Activated CD4-positive, alpha-beta T cell treated with anti-CD3 and anti-CD28 coated beads for 1 hour (primary cell): ENCODE data around the gene PTPRT.

Experiments
- DNase-seq: peaks from one replicate; pipeline ENCODE4 v3.0.0-alpha.2; 2020

Gene PTPRT

DNA sequence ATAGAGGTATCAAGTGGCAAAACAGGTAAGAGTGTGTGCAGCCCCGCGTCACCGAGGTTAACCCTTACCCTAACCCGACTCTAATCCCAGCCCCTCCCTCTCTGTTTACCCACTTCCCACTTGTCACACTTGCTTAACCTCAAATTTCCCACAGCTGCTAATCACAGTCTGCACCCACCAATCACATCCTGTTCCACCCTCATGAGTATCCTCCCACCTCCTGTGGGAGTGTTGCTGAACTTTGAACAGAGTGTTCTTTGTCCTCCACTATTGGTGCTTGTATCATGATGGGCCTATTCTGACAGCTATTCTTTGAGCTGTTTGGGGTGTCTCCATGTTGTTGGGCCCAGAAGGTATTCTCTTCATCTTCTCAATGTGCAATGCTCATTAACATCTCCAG is 487.8 kb downstream of the PTPRT start:
- DNase-seq, result no peak

DNA sequence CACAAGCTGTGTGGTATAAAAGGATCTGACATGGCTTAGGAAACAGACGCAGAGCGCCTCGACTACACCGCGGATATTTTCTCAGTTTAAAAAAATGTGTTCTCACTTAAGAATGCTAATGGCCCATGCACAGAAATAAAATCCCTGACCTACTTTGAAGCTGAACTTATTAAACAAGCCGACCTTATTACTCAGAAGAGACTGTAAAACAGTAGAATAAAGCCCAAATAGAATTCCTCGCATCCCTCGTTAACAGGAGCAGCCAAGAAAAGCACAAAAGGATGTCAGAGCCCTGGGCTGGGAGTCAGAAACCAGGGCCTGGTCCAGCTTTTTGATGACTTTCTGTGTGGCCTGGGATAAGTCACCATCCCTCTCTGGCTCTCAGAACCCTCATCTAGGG is 489.3 kb downstream of the PTPRT start:
- no peak for DNase-seq

DNA sequence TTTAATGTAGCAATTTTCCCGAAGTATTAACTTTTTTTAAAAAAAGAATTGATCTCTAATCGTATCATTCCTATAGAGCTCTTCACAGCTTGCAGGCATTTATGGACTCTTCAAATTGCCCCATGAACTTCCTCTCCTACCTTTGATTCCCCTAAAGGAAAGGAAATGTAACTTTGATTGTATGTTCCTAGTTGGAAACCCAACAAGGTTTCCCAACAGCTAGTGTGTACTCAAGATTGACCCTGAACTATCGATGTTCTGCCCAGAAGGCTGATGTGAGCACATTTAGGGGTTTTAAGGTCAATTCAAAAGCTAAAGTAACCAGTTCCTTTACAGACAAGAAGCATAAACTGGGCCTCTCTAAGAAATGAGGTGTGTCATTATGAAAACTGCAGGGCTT is 491.7 kb downstream of the PTPRT start:
- no peak for DNase-seq

DNA sequence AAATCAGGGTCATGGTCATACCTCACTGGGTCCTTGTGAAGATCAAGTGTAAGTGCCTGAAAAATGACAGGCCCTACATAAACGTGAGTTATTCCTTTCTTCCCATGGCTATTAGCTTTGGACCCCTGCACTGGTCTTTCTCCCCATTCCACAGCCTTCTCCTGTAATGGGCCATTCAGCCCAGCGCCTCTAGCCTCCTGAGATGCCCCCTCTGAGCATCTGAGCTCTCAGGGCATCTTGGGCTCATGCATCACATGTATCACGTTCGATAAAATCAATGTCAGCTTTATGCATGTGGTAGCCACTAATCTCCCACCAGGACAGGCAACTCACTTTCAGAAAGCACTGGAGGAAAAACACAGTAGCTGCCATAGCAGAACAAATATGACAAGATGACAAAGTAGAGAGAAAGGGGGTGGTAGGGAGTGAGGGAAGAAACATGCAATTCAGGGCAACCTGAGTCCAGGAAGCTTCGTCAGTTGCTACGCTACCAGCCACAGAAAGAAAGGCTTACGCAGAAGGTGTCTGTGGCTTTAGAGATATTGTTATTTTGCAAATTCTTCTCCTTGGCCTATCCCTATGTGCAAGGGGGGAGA is 498.8 kb downstream of the PTPRT start:
- no peak for DNase-seq

DNA sequence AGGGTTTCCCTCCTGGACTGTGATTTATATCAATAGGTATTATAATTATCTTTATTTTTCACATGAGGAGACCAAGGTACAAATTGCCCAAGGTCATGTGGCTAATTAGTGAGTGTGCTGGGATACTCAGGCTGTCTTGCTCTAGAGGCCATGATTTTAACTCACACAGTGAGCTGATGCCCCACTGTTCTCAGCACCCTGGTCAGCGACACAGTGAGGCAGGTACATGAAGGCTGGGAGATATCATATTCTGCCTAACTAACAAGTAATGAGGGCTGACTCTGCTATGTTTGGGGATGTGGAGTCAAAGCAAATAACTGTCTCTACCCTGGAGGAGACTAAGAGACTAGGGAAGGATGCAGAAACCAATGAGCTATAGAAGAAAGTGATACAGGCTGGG is 501.1 kb downstream of the PTPRT start:
- no peak for DNase-seq

DNA sequence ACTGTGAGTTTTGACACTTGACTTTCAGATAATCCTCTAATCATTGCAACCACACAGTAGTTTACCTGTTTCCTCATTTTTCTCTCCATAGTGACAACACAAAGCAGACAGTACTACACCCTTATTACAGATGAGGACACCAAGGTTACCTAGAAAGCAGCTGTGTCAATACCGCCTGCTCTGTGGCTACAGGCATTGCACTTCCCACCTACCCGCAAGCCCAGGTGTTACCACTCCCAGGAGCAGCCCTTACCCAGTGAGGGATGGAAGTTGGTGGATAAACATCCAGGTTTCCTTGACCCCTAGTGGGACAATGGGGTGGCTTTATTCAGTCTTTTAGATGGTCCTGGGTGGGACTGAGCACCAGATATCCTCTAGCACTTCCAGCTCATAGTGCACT is 503.6 kb downstream of the PTPRT start:
- DNase-seq, result no peak

DNA sequence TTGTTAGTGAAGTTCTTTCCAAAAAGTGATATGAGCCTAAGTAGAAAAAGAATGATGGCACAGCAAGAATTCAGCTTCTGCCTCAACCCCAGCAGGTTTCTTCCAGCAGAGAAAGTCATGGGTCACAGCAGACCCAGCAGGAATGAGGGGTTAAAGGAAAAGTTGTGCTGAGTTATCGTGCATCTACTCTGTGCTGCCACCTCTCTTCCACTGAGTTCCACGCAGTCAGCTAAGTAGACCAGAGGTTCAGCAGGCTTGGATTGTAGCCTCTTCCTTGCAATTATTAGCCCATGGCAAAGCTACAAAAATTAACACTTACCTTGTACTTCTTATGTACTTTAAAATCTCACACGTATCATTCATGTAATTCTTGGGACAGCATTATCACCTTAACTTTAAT is 510.8 kb downstream of the PTPRT start:
- no peak for DNase-seq

DNA sequence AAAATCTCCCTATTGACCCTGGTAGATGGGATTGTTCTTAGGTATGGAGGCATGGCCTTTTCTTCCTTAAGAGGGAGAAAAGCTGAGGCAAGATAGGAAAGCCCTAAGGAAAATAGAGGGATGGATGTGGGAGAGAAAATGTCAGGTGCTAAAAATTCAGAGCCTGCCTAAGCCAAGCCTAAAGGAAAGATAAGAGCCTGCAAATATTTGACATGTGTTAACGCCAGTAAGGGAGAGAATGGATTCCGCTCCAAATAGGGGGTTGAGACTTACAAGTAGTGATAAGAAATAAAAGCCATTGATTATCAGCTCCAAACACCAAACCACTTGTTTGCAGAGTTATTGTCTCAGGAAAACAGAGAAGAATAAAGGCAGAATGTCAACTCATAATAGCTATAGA is 533.6 kb downstream of the PTPRT start:
- no peak for DNase-seq

DNA sequence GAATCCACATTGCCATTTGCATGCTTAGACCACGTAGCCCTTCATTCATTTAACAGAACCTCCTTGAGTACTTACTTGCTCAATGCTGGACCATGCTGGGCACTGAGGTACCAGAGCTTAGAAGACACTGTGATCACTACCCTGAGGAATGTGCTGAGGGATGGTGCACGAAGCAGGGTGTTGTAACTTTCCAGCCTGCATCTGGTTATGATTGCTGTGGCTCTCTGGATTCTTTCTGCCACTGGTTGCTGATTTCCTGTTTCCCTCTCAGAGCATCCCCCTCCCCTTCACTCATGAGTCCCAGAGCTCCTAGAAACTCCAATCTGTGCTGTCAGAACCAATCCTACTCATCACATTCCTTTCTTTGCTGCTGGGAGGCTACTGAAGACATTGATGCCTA is 537.4 kb downstream of the PTPRT start:
- no peak for DNase-seq

DNA sequence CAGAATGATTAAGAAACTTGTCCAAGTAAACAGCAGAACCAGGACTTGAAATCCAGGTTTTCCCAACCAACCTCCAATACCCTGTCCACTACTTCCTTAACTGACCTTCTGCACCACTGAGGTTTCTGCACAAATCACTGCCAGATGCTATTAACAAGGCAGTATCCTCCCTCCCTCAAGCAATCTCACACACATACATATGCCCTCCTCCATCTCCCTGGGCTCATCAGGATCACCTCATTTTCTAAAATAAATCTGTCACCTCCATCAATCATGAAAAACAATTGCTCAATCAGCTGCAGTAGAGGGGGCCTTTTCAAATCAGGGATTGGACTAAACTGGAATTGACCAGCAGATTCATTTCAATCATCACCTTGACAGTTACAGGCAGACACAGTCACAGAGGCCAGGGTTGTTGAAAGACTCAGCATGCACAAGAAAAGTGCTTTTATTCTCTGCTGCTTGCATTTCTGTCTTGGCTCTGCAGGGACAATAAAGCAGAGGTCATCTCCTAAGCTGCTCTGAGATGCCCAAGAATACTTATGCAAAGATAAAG is 539.4 kb downstream of the PTPRT start:
- DNase-seq, result no peak

DNA sequence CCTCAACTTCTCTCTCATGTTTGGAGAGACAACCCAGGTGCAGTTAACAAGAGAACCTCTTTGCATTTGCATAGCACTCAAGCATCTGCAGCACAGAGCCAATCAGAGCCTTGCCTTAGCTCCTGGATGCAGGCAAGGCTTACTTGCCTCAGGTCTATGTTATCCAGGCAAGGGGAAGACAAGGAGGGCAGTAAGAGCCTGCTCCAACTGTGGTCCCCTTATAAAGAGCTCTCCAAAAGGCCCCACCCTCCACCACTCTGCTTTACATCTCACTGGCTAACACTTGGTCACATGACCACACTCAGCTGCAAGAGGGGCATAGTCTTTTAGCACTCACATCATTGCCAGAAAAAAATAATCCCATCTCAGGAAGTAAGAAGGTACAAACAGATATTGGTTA is 540.0 kb downstream of the PTPRT start:
- DNase-seq, result no peak

DNA sequence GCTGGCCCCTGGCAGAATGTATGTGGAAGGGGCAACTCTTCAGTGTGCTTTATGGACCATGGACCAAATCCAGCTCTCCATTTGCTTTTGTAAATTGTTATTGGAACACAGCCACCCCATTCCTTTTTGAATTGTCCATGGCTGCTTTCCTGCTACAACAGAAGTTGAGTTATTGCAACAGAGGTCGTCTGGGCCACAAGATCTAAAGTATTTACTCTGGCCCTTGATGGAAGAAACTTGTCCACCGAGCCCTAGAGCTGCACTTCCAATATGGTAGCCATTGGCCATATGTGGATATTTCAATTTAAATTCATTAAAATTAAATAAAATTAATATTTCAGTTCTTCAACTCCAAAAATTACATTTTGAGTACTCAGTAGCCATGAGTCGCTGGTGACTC is 543.5 kb downstream of the PTPRT start:
- DNase-seq, result no peak

DNA sequence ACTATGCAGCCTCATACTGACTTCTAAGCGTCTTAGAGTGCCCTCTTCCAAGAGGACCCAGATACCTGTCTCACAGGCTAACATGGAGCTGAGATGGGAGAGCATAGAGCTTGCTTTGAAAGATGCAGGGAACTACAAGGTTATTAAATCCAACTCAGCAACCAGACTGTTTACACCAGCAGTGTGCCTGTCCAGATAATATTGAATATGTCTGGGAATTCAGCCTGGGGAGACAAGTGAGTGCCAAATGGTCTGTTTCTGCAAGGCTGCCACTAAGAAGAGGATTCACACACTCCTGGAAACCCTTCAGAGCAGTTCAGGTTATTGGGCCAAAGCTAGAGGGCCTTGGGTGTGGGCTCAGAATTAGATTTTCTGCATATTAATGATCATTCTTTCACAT is 547.8 kb downstream of the PTPRT start:
- DNase-seq, result no peak

DNA sequence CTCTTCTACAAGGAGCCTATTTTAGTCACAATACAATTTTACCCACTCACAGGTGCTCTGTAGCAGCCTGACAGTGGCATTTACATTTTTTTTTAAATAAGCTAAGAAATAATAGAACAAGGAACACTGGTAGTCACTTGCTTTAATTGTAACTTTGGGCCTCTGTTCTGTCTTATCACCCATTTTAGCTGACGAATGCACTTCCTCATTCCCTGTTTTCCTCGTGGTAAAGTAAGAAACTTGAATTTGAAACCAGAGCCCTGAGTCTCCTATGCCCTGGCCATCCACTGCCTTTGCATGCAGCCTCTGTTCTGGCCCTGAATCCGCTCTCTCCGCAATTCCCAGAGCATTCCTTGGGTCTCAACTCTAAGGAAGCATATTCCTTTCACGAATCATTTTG is 550.6 kb downstream of the PTPRT start:
- no peak for DNase-seq

DNA sequence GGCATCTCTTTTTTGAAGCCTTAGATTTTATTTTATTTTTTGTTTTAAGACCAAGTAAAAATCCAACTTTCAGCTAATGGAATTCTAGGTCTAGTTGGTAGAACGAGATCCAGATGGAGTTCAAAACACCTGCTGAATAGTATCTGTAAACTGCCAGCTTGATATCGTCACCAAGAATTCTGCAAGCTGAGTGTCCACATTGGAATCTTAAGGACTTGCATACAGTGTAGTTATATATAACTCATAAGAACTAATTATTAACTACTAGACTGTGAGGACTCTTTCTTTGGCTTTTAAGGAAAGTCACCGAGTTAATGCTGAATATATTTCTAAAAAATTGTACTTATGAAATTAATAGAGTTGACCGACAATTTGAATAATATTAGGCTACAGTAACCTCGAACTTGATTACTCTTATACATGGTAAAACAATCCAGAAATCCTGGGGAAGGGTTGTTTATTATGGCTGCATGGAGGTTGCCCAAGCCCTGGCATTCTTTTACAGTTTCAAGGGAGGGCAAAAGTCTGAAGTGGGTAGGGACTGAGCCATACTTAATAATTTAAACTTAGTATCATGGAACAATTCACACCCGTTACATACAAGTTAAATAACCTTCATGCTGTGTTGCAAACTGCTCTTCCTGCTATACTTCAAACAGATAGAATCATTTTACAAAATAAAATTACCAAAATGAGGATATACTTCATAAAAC is 553.9 kb downstream of the PTPRT start:
- DNase-seq, result no peak

DNA sequence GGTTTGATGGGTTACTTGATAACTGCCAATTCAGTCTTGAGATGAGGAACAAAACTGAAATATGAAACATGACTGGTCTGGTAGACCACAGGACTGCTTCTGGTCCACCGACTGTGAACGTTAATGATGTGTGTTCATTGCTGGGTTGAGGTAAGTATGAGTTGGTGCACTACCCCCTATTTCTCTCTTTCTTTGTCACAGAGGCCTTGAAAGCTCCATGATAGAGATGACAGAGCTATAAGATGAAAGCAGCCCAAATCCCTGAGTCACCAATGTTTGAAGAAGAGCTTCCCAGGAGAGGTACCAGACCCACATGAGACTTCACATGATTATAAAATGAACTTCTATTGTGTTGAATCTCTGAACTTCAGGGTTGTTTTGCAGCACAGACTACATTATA is 555.5 kb downstream of the PTPRT start:
- DNase-seq, result no peak

DNA sequence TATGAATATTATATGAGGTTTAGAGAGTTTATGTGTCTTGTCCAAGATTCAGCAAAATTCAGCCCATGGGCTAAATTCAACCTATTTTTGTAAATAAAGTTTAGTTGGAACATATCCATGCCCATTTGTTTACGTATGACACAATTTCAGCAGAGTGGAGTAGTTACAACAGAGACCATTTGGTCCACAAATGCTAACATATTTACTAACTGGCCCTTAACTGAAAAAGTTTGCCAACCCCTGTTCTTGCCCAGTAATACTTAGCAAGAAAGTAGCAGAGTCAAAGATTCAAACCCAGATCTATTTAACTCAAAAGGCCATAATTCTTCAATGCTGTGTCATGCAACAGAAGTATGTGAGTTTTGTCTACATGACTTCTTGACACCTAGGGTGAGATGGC is 561.0 kb downstream of the PTPRT start:
- no peak for DNase-seq

DNA sequence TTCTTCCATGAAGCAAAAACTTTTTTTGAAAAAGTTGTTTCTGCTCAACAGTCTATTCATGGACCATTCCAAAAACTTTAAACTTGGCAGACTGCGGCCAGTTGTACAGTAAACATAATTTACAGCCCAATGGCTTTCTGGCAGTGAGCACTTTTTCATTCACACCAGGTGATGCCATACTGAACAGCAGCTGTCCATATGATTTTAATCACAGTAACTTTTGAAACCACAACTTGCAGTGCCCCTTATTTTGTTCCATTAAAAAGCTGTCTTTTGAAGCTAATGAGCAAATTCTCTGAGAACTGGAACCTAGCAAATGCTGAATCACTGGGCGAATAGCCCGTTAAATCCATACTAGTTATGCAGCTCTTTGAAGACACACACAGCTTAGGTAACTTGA is 576.6 kb downstream of the PTPRT start:
- DNase-seq, result no peak

DNA sequence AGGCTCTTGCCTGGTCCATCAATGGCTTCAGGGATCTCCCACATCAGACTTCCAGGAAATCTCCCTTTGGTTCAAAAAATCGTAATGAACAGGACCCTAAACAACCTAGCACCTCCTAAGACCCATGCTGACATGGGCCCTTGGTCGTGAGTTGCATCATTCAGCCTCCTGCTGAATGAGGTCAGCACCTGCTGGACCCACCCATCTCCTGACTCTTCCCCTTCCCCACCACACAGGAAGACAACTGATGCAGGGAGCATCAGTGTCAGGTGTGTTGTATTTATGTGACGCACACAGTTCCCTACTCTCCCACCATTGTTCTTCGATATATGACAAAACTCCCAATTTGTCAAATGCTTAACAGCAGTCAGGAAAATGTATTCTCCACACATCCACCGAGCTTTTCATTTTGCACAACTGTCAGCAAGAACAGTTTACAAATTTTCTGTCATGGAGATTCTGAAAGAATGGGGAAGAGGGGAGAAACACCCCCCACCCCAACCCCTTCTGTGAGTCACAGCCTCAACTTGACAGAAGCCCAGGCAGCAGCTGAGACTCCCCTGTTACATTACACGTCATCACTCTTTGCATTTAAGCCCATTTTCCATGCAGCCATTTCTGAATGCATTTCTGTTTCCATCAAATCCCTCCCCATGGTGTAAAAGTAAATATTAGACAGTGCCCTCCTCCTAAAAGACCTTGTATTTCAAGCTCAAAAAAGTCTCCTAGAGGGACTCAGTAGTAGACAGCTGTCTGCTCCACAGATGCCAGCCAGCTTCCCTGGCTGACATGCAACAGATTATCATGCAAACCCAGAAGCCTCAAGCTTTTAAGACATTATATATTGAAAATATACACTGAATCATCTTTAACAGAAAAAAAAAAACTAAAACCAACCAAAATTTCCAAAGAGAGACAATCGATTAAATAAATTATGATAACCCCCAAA is 577.5 kb downstream of the PTPRT start:
- no peak for DNase-seq

DNA sequence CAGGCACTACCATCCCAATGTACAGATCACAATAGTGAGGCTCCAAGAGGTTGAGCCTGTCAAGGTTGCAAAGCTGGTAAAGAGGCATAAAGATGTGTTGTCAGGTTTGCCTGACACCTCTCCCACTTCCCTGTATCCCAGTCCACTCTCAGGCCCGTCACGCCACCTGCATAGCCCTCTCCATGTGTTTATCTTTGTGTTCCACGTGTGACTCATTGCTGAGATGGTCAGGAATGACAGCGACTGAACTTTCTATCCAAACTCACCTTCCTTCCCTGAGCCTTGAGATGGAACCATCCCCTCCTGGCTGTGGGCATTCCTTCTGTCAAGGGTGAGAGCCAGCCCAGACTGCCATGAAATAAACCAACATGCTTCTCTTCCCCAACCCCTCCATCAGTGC is 578.3 kb downstream of the PTPRT start:
- no peak for DNase-seq

DNA sequence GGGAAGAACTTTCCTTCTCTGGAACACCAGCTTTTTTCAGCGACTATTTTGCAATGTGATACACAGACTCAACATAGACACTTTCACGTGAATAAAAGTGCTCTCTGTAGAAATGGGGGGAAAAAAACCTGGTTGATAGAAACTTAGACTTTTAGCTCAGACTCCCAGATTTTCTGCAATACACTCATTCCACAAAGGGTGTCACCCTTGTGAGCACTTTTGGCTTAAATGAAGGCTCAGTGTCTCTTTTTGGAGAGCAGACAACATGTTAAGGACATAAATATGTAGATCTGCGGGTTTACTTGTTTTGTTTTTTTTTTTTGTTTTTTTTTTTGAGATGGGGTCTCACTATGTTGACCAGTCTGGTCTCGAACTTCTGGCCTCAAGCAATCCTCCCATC is 579.6 kb downstream of the PTPRT start:
- no peak for DNase-seq

DNA sequence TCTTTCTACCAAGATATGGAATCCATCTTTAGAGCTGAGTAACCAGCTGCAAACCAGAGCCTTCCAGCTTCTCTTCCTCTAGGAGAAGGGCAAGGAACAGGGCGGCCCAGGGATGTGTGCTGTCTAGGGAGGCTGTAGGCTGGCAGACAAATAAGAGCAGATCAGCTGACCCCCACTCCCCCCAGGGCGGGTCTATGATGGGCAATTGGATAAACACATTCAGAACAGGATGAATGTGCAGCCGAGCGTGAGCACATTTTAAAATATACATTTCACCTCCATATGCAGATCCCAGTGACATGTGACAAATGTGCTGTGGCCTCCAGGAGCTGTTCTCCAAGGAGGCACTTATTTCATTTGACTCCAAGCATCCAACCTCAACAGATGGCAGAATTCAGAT is 580.1 kb downstream of the PTPRT start:
- no peak for DNase-seq
